KOPT-K1 (cell line): ENCODE results near the gene AATK.

Experiments
- H3K27ac ChIP-seq: fragments of 200-600 bp; sonication (generic); 2 replicates; pipeline ENCODE4 v1.5.1; 2016; ENCODE audit warnings: antibody characterized with exemption, mild to moderate bottlenecking, low read depth, low read length; ENCODE audit not compliant: poor library complexity, severe bottlenecking
- H3K36me3 ChIP-seq: fragments of 200-600 bp; sonication (generic); 2 replicates; pipeline ENCODE4 v1.5.1; 2017; ENCODE audit warnings: antibody characterized with exemption, mild to moderate bottlenecking, low read length, moderate library complexity; ENCODE audit not compliant: insufficient read depth
- H3K9me3 ChIP-seq: fragments of 200-600 bp; sonication (generic); 2 replicates; pipeline ENCODE4 v1.5.1; 2017; ENCODE audit warnings: antibody characterized with exemption, low read length, mild to moderate bottlenecking; ENCODE audit not compliant: insufficient read depth, poor library complexity, severe bottlenecking

Gene AATK

GRCh38 chr17:81166033-81166492 is at the start of gene AATK:
Gene AATK (minus strand): TSS chr17:81166221. CDS start chr17:81165992, 229 bp downstream.
- H3K9me3 ChIP-seq, result no peaks in the 10 kb centered on the region
- no peak within 1 kb of the TSS for H3K27ac ChIP-seq
- no peaks in the 10 kb centered on the region for H3K36me3 ChIP-seq

GRCh38 chr17:81213978-81214377 is 48.0 kb upstream of the AATK start:
- H3K36me3 ChIP-seq, result peaks cover 28% of the 10 kb centered on the region
- no peaks in the 10 kb centered on the region for H3K9me3 ChIP-seq
- no peak overlapping the region for H3K27ac ChIP-seq

- H3K9me3 ChIP-seq, result no peaks in the 10 kb centered on the region
- no peak overlapping the region for H3K27ac ChIP-seq
- H3K36me3 ChIP-seq, result peaks cover 20% of the 10 kb centered on the region; the same call in 1 of the 2 replicates
These were observed 46.3 kb upstream of the AATK start for GRCh38 chr17:81212365-81212764.

- Histone ChIP-seq H3K27ac (no peak overlapping the region), H3K9me3 (no peaks in the 10 kb centered on the region), H3K36me3 (peaks cover 22% of the 10 kb centered on the region)
These were observed 44.8 kb upstream of the AATK start for GRCh38 chr17:81210868-81211267.

- Histone ChIP-seq H3K9me3 (no peaks in the 10 kb centered on the region), H3K36me3 (peaks cover 25% of the 10 kb centered on the region), H3K27ac (no peak overlapping the region)
These were observed 44.4 kb upstream of the AATK start for GRCh38 chr17:81210466-81210865.

- H3K36me3 ChIP-seq, result peaks cover 34% of the 10 kb centered on the region
- H3K9me3 ChIP-seq, result no peaks in the 10 kb centered on the region
- no peak overlapping the region for H3K27ac ChIP-seq
These were observed 43.1 kb upstream of the AATK start for GRCh38 chr17:81209141-81209540.

- no peaks in the 10 kb centered on the region for H3K9me3 ChIP-seq
- H3K27ac ChIP-seq, result no peak overlapping the region
- peaks cover 39% of the 10 kb centered on the region for H3K36me3 ChIP-seq
These were observed 42.6 kb upstream of the AATK start for GRCh38 chr17:81208651-81209050.

GRCh38 chr17:81207610-81208581 is 41.9 kb upstream of the AATK start:
- Histone ChIP-seq H3K27ac (no peak overlapping the region), H3K36me3 (peaks cover 47% of the 10 kb centered on the region), H3K9me3 (no peaks in the 10 kb centered on the region)

- Histone ChIP-seq H3K9me3 (no peaks in the 10 kb centered on the region), H3K36me3 (peaks cover 52% of the 10 kb centered on the region), H3K27ac (no peak overlapping the region)
These were observed 40.6 kb upstream of the AATK start for GRCh38 chr17:81206657-81207056.

GRCh38 chr17:81206166-81206565 is 40.1 kb upstream of the AATK start:
- Histone ChIP-seq H3K9me3 (no peaks in the 10 kb centered on the region), H3K27ac (no peak overlapping the region), H3K36me3 (peaks cover 53% of the 10 kb centered on the region)

- no peak overlapping the region for H3K27ac ChIP-seq
- peaks cover 68% of the 10 kb centered on the region for H3K36me3 ChIP-seq
- no peaks in the 10 kb centered on the region for H3K9me3 ChIP-seq
These were observed 38.6 kb upstream of the AATK start for GRCh38 chr17:81204578-81204977.

GRCh38 chr17:81203136-81203535 is 37.1 kb upstream of the AATK start:
- Histone ChIP-seq H3K27ac (no peak overlapping the region), H3K9me3 (no peaks in the 10 kb centered on the region), H3K36me3 (peaks cover 78% of the 10 kb centered on the region)

- H3K27ac ChIP-seq, result no peak overlapping the region
- H3K36me3 ChIP-seq, result peaks cover 82% of the 10 kb centered on the region
- H3K9me3 ChIP-seq, result no peaks in the 10 kb centered on the region
These were observed 36.3 kb upstream of the AATK start for GRCh38 chr17:81202318-81202717.

GRCh38 chr17:81200695-81201580 is 34.9 kb upstream of the AATK start:
- H3K27ac ChIP-seq, result no peak overlapping the region
- no peaks in the 10 kb centered on the region for H3K9me3 ChIP-seq
- peaks cover 82% of the 10 kb centered on the region; the same call in 1 of the 2 replicates for H3K36me3 ChIP-seq

- no peaks in the 10 kb centered on the region for H3K9me3 ChIP-seq
- peaks cover 85% of the 10 kb centered on the region; the same call in 1 of the 2 replicates for H3K36me3 ChIP-seq
- H3K27ac ChIP-seq, result no peak overlapping the region
These were observed 34.2 kb upstream of the AATK start for GRCh38 chr17:81200201-81200600.
